Thoracic aorta (tissue), 2 donors: Measurements from ENCODE around the gene TMEM141. TPM values are rescaled to one million over a fixed set of nuclear protein-coding genes. Genes with fewer than 3 reads are reported as not detected.

Experiments used
- total RNA-seq, 2 donors: library from RNA; depleted of rRNA; stranded (reverse); fragments of >200 nt; gene quantifications; one replicate each; pipeline versions ENCODE4 v1.1.0 to v1.2.3, GENCODE V29; 2016

Gene TMEM141
- total RNA-seq, 2 donors from 2014 or later = 12.8 to 37.8 TPM

Other genes starting within 250 kb of the TMEM141 start
- gene NOTCH1, start 245.3 kb upstream of the TMEM141 start, total RNA-seq = 10 to 100 TPM; 40.9 to 48.1 TPM
- gene EGFL7, start 128.4 kb upstream of the TMEM141 start, total RNA-seq = 10 to 100 TPM; 42.0 to 56.5 TPM
- gene AGPAT2, start 103.9 kb upstream of the TMEM141 start, total RNA-seq = 10 to 100 TPM; 50.2 to 66.8 TPM
- 1 to 10 TPM; 4.8 to 6.9 TPM for gene DIPK1B, start 78.8 kb upstream of the TMEM141 start, total RNA-seq
- gene LCN10, start 48.4 kb upstream of the TMEM141 start, total RNA-seq = 1 to 10 TPM; 3.1 to 9.4 TPM
- 10 to 100 TPM in 1 of 2 donors, 1 to 10 TPM in 1; 4.5 to 25.3 TPM for gene LCN6, start 42.8 kb upstream of the TMEM141 start, total RNA-seq
- gene LCN8, start 33.1 kb upstream of the TMEM141 start, total RNA-seq = not detected
- gene LCN15, start 26.8 kb upstream of the TMEM141 start, total RNA-seq = not detected
- under 1 TPM; 0.68 to 0.71 TPM for gene CCDC183, start 5.0 kb downstream of the TMEM141 start, total RNA-seq
- 10 to 100 TPM; 61.7 to 86.2 TPM for gene RABL6, start 16.6 kb downstream of the TMEM141 start, total RNA-seq
- 1 to 10 TPM; 7.3 to 9.2 TPM for gene AJM1, start 51.1 kb downstream of the TMEM141 start, total RNA-seq
- 10 to 100 TPM; 37.5 to 92.1 TPM for gene PHPT1, start 58.1 kb downstream of the TMEM141 start, total RNA-seq
- 1 to 10 TPM; 1.8 to 2.8 TPM for gene MAMDC4, start 61.0 kb downstream of the TMEM141 start, total RNA-seq
- gene EDF1, start 75.0 kb downstream of the TMEM141 start, total RNA-seq = 100 to 1,000 TPM; 200 to 240 TPM
- gene TRAF2, start 95.2 kb downstream of the TMEM141 start, total RNA-seq = 10 to 100 TPM; 11.6 to 12.9 TPM
- 100 to 1,000 TPM; 176 to 383 TPM for gene FBXW5, start 153.4 kb downstream of the TMEM141 start, total RNA-seq
- not detected for gene C8G, start 153.9 kb downstream of the TMEM141 start, total RNA-seq
- gene LCN12, start 160.9 kb downstream of the TMEM141 start, total RNA-seq = under 1 TPM in 1 of 2 donors, not detected in 1; 0.27 TPM
- 10 to 100 TPM; 66.1 to 89.5 TPM for gene PTGDS, start 186.2 kb downstream of the TMEM141 start, total RNA-seq
- not detected for gene LCNL1, start 191.6 kb downstream of the TMEM141 start, total RNA-seq
- 10 to 100 TPM; 49.9 to 57.3 TPM for gene PAXX, start 201.1 kb downstream of the TMEM141 start, total RNA-seq
- gene CLIC3, start 205.2 kb downstream of the TMEM141 start, total RNA-seq = 1 to 10 TPM; 1.4 to 8.7 TPM
- 10 to 100 TPM; 37.2 to 60.5 TPM for gene ABCA2, start 236.9 kb downstream of the TMEM141 start, total RNA-seq
- not detected for gene FUT7, start 240.7 kb downstream of the TMEM141 start, total RNA-seq